GM18861 (cell line): ENCODE data around the gene NYAP2.

Experiments
- ATAC-seq: cut with Tn5 transposase; IDR thresholded peaks from one replicate; pipeline ENCODE4 v1.9.1; 2021; ENCODE audit not compliant: unreplicated experiment

NYAP2 gene

DNA sequence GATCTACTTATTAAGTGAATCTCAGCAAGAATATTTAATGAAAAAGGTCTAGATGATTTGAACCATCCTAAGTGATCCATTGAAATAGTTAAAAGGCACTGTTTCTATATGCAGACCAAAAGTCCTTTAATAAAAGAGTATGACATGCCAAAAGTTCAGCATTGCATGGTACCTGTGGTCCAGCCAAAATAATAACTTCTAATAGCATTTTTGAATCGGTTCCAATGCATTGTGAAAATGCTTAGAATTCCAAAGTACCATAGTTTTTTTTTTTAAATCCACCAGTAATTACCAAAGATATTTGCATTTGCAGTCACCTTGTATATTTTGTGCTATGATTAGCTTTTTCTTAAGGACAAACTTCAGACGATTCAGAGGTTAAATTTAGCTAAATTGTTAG, 79.9 kb downstream of the NYAP2 start:
- no peak for ATAC-seq

DNA sequence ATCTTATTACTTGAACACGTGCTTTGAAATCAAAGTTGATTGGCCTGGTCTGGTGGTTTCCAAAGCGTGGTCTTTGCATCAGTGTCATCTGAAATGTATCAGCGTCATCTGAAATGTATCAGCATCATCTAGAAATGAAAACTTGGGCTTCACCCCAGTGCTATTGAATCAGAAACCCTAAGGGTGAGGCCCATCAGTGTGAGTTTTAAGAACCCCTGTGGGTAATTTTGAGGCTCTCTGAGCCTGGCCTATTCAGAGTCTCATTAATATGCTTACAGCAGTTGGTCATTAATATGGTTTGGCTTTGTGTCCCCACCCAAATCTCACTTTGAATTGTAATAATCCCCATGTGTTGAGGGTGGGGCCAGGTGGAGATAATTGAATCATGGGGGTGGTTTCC, 85.2 kb downstream of the NYAP2 start:
- ATAC-seq = no peak

DNA sequence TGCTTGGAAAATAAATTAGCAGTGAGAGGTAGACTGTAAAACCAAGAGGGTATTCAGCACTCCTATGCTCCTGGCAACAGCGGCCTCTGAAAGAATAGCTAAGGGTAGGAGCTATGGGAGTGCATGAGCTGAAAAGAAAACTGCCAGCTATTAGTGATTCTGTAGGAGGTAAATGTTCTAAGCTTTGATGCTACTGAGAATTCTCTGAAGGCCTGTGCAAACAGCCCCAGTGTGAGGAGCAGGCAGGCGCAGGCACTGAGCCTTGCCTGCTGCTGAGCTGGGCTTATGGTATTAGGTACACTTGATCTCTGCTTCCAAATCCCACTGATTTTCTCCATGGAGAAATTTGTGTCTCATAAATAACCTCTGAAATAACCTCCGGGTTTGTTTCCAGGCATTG, 86.7 kb downstream of the NYAP2 start:
- ATAC-seq = no peak

DNA sequence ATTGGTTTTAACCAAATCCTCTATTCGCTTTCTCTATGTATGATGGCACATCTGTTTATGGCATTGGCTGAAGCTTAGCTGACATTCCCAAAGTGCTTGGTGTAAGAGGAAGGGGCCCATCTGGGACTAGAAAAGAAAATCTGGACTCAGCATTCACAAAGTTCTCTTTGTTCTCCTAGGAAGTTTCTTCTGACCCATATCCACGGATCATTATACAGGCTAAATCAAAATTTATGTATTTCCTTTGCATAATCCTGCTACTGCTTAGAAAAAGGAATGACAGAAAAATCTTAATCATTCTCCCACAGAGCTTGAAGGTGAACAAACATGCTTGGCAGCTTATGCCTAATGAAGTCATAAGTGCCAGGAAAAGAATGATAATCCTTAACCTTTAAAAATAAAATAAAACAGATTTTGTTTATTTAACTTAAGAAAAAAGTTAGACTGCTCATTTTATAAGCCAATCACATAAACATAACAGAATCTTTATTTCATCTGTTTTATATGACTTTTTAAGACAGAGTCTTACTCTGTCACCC, 88.4 kb downstream of the NYAP2 start:
- no peak for ATAC-seq

DNA sequence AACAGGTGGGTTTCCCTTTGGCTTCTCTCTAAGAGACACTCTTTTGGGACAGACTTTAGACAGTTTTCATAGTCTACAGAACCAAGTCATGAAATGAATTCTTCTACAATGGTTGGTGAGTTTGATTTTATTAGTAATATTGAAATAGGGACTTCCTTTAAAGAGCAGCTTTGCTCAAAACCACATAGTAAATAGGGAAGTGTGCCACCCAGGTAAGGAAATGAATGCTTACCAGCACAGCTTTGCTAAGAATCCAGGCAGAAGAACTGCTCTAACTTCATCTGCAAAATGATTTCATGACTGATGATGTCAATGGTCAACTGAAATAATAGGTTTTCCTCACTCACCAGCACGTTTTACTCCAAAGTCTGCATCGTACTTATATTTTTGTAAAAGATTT, 89.2 kb downstream of the NYAP2 start:
- no peak for ATAC-seq

DNA sequence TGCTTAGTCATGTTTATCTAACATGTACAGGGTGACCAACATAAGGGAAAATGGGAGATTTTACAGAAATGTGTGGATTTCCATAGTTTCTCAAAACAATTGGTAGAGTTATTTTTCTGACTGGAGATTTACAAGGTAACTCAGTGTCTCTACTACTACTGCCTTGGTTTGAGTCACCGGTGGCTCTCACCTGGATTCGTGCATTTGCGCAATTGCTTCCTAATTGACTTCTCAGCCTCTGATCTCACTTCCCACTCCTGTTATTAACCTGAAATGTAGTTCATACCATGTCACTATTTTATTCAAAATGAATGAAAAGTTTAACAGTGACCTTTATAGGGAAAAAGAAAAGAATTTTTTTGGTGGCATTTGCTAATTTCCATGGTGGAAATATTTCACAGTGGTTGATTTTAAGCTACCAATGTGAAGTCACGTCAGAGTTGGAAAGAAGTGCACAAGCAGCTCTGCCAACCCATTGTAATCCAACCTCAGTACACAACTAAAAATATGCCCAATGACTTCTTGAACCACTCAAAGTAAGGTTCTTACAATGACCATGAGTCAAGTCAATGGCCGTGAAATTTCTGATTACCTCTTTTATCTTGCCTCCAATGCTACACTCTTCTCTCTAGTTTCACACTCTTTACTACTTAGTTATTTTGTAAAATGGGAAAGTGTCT, 94.0 kb downstream of the NYAP2 start:
- ATAC-seq = no peak

DNA sequence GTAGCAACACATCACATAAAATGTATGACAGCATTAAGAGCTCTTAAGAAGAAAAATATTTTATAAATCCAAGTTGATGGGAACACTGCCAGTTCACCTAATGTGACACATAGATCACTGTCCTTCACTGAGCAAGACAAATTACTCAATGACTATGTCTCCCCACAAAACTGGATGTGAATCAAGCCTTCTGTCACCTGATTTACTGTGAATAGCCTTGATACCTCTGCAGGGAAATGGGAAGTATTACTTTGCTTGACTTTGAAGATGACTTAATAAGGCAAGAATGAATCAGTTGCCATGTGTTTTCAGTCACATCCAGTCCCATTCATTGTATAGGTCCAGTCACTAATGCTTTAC, 94.6 kb downstream of the NYAP2 start:
- no peak for ATAC-seq

DNA sequence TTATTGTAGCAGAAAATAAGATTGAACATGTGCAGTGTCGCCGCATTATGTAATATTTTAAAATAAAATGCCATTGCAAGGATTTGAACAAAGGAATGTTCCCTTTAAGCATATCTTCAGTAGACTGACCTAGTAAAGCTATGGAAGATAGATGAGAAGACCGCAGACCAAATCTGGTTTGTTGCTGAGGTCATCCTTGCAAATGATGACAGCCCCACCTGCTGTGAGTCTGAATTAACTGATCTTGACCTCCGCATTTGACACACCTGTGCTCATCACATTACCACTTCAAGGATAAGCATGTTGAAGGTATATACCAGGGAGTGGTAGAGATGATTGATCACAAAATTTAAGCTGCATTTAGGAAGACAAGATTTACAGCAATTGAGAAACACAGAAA, 96.2 kb downstream of the NYAP2 start:
- no peak for ATAC-seq

DNA sequence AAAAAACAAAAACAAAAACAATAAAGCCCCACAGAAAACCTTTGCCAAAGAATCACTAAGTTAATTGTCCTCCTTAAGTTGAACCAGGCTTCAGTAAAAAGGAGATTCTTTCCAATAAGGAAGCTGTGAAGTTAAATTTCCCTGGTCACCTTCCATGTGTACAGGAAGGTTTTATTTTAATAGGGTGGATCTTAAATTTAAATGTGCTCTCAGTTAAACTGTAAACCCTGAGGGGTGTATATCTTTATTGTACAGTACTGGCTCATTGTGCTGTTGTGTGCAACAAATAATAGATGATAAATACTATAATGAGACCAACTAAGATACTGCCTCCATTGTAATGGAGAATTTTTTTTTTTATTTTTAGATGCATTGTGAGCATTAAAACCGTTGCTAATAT, 97.1 kb downstream of the NYAP2 start:
- no peak for ATAC-seq

DNA sequence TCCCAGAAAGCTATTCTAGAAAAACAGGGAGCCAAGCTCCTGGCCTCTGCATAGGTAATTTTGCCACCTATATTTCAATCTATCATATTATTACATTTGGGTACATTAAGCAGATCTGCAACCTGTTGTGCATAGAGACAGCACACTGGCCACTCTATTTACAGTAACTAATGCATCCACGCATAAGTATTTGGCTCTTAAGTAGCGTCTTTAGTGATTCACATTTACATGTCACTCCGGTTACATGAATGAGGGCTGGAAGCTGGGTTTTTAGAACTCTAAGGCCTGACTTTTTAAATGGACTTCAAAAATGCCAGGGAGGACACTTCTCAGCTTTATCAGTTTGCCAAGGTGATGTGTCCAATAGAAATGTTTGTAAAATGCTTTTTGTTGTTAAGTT, 97.7 kb downstream of the NYAP2 start:
- no peak for ATAC-seq

DNA sequence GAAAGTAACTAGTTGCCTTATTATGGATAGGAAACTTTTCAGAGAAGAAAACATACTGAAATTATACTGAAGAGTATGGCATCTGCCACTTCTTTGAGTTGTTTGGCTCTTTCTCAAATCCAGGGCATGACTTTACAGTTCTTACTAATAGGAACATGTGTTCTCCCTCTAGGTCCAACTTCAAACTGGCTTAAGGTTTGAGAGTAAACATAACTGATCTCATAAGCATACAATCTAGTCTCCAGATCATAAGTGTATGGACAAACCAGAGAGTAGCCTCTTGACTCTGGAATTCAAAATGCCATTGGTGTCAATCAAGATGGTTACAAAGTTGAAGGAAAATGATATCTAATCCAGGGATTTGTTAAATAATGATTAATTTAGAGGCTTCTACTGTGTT, 101.5 kb downstream of the NYAP2 start:
- ATAC-seq = no peak

DNA sequence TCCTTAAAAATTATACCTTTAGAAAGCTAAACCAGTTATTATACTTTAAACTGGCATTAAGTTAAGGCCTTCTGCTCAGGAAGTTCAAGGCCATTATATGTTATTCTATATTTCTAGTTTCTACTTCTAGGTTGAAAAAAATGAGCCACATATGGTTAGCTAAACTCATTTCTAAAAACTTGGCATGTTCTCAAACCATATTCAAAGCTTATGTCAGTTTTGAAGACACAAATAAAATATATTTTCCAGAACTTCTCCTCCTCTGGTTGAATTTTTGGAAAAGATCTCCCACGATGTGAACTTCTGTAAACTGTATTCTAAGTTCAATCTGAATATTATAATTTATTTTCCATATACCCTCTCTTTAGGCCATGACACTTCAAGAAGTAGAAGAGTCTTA, 103.5 kb downstream of the NYAP2 start:
- ATAC-seq = no peak

DNA sequence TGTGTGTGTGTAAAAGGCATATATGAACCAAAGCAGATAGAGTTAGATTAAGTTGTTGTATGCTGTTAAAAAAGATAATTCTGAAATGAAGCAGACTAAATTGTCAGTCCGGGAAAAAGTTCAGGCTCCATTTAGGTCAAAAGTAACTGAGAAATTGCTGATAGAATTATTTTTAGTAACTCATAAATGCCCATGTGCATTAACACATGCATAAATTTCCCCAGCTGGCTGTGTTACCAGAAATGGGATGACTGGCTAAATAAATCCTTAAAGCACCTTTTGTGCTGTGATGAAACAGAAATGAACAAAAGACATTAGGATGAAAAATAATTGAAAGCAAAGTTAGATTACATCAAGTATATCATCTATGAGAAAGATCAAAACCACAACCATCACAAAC, 111.3 kb downstream of the NYAP2 start:
- no peak for ATAC-seq

DNA sequence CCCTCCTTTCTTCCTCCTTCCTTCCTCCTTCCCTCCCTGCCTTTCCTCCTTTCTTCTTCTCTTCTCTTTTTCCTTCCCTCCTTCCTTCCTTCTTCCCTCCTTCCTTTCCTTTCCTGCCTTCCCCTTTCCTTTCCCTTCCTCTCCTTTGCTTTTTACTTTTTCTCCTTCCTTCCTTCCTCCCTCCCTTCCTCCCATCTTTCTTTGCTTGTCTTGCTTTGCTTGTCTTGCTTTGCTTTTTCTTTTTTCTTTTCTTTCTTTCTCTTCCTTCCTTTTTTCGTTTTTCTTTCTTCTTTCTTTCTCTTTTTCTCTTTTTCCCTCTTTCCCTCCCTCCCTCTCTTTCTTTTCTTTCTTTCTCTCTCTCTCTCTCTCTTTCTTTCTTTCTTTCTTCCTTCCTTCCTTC, 113.0 kb downstream of the NYAP2 start:
- ATAC-seq = no peak

DNA sequence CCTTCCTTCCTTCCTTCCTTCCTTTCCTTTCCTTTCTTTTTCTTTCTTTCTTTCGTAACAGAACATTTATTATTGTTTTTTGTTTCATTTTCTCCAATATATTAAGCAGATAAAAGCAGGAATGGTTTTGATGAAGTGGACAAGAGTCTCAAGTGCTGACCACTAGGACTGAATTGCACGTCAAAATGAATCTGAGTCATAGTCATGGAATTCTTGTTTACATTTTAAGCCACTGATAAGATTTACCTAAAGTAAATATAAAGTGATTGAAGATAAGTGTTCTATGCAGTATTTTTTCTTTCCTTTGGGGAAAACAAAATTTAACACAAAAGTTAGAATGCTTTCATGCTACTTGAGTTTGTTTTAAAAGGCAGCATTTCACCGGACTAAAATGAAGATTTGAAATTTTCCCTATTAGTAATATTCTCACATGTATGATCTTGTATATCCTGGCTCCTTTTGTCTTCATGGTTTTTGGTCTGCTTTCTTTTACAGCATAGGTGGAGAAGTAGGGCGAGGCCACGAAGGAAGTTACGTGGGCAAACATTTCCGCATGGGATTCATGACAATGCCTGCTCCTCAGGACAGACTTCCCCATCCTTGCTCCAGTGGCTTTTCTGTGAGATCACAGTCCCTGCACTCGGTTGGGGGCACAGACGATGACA, 113.5 kb downstream of the NYAP2 start:
- ATAC-seq = no peak

DNA sequence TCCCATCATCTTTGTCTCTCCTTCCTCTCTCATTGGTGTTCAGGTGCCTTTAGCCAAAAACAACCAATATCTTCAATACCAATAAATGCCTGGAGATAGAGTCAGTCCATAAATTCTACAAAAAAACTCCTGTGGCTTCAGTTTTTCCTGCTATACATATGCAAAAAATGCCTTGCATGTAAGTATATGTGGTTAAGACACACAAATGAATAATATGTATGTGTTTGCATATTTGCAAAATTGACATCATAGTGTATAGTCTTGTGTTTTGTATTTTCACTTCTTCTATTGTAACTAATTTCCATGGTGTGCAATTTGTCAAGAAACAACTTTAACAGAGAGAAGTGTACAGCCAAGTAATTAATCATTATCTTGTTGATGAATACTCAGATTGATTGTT, 115.5 kb downstream of the NYAP2 start:
- ATAC-seq = no peak

DNA sequence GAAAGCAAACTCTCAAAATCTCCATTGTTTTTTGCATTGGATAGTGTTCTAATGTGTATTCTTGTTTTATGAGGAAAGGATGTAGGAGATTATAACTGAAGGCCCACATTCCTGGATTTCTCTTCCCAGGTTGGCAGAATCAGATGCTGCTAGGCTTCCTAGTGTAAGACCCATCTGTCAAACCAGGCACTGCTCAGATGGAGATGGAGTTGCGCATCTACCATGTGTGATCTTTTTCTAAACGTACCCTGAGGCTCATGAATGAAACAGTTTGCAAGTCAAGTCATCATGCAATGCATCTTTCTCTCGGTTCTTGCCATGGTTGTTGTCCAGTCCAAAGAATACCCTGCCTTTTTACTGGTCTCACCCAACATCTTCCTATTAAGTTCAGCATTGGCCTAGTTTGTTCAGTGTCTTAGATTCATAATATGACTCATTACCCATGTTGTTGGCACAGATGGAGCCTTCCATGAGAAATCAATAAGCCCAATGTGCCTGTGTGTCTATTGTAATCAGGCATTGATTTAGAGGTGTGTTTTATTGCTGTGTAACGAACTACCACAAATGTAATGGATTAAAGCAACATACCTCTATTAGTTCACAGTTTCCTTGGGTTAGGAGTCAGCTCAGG, 127.4 kb downstream of the NYAP2 start:
- no peak for ATAC-seq

DNA sequence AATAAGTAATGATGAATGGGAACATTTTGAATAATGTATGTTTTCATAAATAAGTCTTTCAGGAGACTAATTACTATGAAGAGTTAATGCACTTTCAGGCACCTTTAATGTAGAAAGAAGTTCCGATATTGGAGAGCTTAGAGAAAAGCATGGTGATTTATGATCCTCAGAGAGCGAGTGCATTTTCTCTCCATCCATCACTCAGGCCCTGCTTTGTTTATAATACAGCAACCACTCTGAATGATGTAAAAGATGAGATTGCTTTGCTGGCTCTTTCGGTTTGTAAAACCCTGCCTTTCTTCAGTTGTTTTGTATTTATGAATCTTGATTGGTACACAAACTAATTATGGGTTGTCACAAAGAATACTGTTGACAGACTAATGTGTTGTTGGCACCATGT, 132.0 kb downstream of the NYAP2 start:
- ATAC-seq = no peak

DNA sequence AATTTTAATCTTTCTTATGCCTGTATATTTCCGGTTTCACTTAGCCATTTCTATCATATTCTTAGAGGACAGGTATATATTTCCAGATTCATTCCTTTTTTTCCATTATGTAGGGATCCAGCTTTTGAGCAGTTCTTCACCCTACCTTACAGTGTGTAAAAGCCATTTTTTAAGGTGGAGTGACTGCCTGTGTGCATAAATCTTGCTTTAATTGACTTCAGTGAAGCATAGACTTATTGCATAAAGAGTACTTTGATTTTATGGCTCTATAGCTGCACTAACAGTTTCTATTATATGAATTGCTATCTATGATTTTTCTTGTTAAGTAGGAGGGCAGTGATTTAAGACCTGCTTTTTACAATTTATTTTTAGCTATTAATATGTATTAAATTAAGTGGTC, 132.6 kb downstream of the NYAP2 start:
- ATAC-seq = no peak

DNA sequence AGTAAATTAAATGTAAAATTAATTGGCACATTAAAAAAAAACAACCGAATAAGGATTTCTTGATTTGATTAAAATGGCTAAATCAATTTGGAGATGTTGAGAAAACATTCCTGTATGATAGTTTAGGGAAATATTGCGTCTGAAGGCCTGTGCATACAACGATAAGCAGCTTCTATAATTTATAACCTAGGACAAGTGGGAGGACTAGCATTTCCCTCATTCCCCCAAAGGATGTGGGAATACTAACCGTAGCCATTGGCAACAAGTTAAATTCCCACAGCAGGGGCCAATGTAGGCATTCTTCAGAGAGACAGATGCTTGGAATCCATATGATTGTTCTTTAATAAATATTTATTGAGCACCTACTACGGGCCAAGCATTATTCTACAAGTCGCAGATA, 134.5 kb downstream of the NYAP2 start:
- ATAC-seq = no peak

DNA sequence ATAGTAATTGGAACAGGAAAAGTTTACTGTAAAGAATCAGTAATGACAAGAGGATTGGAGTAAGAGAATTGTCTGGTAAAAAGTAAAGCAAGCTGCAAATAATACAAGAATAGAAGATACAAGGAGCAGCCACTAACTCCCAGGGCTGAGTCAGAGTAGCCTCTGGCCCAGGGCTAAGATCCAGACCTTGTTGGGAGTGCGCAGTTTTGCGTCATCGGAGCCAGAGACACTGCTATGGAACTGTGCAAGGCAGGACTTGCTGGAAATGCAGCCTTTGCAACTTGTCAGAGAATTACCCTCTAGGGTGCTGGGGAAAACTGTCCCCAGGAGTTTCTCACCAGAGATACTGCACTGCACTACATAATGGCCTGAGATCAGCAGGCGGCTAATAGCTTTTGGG, 135.2 kb downstream of the NYAP2 start:
- ATAC-seq = no peak

DNA sequence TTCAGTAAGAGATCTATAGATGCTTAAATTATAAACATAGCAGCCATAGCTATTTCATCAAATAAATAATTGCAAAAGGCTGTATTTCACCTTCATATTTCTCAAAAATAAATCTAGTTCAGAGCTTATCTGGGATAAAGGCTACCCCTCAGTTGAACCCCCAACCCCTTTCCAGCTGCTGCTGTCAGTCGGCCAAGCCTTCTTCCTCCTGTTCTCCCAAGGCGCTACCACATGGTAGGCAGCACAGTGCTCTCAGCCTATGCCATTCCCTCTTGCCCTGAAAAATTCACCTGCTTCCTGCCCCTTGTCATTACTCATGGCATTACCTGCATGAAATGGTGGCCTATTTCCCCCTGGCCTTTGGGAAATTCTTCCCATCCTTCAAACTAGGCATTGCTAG, 136.5 kb downstream of the NYAP2 start:
- no peak for ATAC-seq
